ENCODE results near the gene INPP4B. TPM values are rescaled to one million over a fixed set of nuclear protein-coding genes. Genes with fewer than 3 reads are reported as not detected.

Gene INPP4B
- total RNA-seq, 1 experiment from 2014 or later: 14.3 TPM

GRCh38 chr4:142352712-142353111 lies 493.4 kb downstream of the INPP4B start:
- ATAC-seq (no peak; the same call in 1 of the 2 replicates), DNase-seq (ENCODE audit: low read depth, low spot score) (no peak)
- Histone ChIP-seq H3K4me2 (ENCODE audit: low read length) (peak overlapping the region; percentile 15; the same call in 1 of the 2 replicates), H4K20me1 (ENCODE audit: insufficient read depth) (no peaks in the 10 kb centered on the region), H3K4me1 (ENCODE audit: control insufficient read depth in 1 of 2, insufficient read depth in 2 of 2, low read length in 2 of 2) (peaks cover 34 to 35% of the 10 kb centered on the region in 2 experiments), H3K4me3 (replicated peaks in 1 of 2; ENCODE audit: low read depth in 1 of 2, low read length in 2 of 2) (no peak overlapping the region), H3K27ac (ENCODE audit: low read depth, low read length) (no peak overlapping the region; the same call in 1 of the 2 replicates), H3K9me3 (ENCODE audit: control insufficient read depth in 1 of 2, insufficient read depth in 1 of 2, low read depth in 1 of 2, low read length in 2 of 2) (no peaks in the 10 kb centered on the region), H3K36me3 (ENCODE audit: control insufficient read depth in 1 of 2, insufficient read depth in 2 of 2, low read length in 2 of 2) (no peaks in the 10 kb centered on the region), H3K9ac (ENCODE audit: low read length) (no peak overlapping the region), H3K27me3 (ENCODE audit: insufficient read depth, low read length) (no peaks in the 10 kb centered on the region), H3K9me2 (ENCODE audit: insufficient read depth) (no peaks in the 10 kb centered on the region), H3K79me2 (ENCODE audit: insufficient read depth, low read length) (no peaks in the 10 kb centered on the region), H2AFZ (ENCODE audit: low read depth, low read length, poor library complexity, severe bottlenecking) (no peak overlapping the region)
- RAD21 ChIA-PET (ENCODE audit: low non-redundant PET in 1 of 2, low total read pairs in 2 of 2, uncharacterized antibody in 2 of 2, unreplicated experiment in 2 of 2): no interaction called here
- intact Hi-C loops (cut with micrococcal nuclease): loop anchor here (1.0 to 5.0 kb wide), 5 partner anchors 52 to 494 kb away; partner anchors contain the start of gene INPP4B
- CTCF ChIA-PET: interaction anchor here (0.8 to 1.9 kb wide), 2 partner anchors 367 to 486 kb away, joined by 3 to 6 read pairs; no protein-coding TSS in a partner anchor
- TF ChIP-seq SP1 (IDR thresholded peaks at IDR 0.05; ENCODE audit: low read depth): no peak
- no peak for TF ChIP-seq CTCF (IDR thresholded peaks at IDR 0.05 in 2 of 3, conservative IDR thresholded peaks at IDR 0.05 in 1 of 3; ENCODE audit: borderline replicate concordance in 1 of 3, insufficient read depth in 1 of 3, low read depth in 2 of 3, low read length in 2 of 3)
- TF ChIP-seq EGR1 (IDR thresholded peaks at IDR 0.05; ENCODE audit: low read depth): no peak
- no peak for TF ChIP-seq ATF3 (IDR thresholded peaks at IDR 0.05)
- no peak for TF ChIP-seq EZH2phosphoT487 (IDR thresholded peaks at IDR 0.05; ENCODE audit: borderline replicate concordance)
- TF ChIP-seq RAD21 (IDR thresholded peaks at IDR 0.05; ENCODE audit: low read depth): no peak
- TF ChIP-seq EZH2 (IDR thresholded peaks at IDR 0.05): no peak
- TF ChIP-seq POLR2A (IDR thresholded peaks at IDR 0.05; ENCODE audit: borderline replicate concordance, extremely low read depth, insufficient read depth, insufficient read length): no peak
- TF ChIP-seq JUND (IDR thresholded peaks at IDR 0.05): no peak
- TF ChIP-seq TCF7L2 (IDR thresholded peaks at IDR 0.05; ENCODE audit: borderline replicate concordance, extremely low read depth, insufficient read depth, insufficient read length): no peak
- no peak for TF ChIP-seq MAX (IDR thresholded peaks at IDR 0.05)
- no peak for TF ChIP-seq ZNF274 (IDR thresholded peaks at IDR 0.05; ENCODE audit: low read depth, low read length)
- no peak for TF ChIP-seq SIN3A (IDR thresholded peaks at IDR 0.05; ENCODE audit: low read depth)
- TF ChIP-seq SRF (IDR thresholded peaks at IDR 0.05; ENCODE audit: low read depth): no peak
- no peak for TF ChIP-seq ZFX (IDR thresholded peaks at IDR 0.05)
- no peak for TF ChIP-seq REST (IDR thresholded peaks at IDR 0.05; ENCODE audit: low read depth)
- TF ChIP-seq POLR2AphosphoS5 (IDR thresholded peaks at IDR 0.05; ENCODE audit: low read depth, low read length): no peak
- TF ChIP-seq YY1 (IDR thresholded peaks at IDR 0.05; ENCODE audit: extremely low read depth, insufficient replicate concordance, low read depth, low read length): no peak
- TF ChIP-seq ELF1 (IDR thresholded peaks at IDR 0.05; ENCODE audit: borderline replicate concordance, low read depth): no peak
- no TSS peak for BruUV-seq (replicated peaks)
- POLR2A ChIA-PET: no interaction called here
